Peyer's patch (tissue), 4 donors: ENCODE measurements around the gene SGMS2.

Experiments used
- POLR2A ChIP-seq, 2 donors: fragments of 450-650 bp; IDR thresholded peaks; one replicate each; pipeline ENCODE4 v1.5.1; 2017; ENCODE audit warnings: antibody characterized with exemption in 2 of 2, mild to moderate bottlenecking in 2 of 2, moderate library complexity in 2 of 2
- TF ChIP-seq, protein P1 (sequence below), 6 experiments: fragments of 450-650 bp in 4 of 6; fragments of 200-600 bp in 2 of 6; sonication (generic) in 1 of 6; IDR thresholded peaks; one replicate each; pipeline ENCODE4 v1.5.1; 2017 to 2019; ENCODE audit warnings: antibody characterized with exemption in 6 of 6, mild to moderate bottlenecking in 3 of 6, moderate library complexity in 1 of 6

DNA sequence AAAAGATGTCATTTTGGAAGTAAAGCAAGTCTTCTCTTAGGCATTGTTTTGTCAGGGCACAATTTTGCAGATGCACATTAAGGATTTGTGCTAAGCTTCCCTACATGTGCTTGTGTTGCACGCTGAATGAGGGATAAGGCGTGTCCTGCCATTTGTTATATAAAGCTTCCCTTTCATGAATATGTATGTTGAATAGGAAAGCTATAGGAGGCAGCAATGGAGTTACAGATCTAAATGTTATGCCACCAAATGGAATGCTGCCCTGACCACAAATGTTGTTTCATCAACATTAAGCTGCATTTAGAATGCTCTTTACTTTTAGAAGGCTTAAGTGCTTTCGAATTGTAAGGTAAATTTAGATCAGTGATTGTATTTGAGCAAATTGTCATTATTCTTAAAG lies 20.9 kb downstream of the SGMS2 start:
- TF ChIP-seq, protein P1, sequence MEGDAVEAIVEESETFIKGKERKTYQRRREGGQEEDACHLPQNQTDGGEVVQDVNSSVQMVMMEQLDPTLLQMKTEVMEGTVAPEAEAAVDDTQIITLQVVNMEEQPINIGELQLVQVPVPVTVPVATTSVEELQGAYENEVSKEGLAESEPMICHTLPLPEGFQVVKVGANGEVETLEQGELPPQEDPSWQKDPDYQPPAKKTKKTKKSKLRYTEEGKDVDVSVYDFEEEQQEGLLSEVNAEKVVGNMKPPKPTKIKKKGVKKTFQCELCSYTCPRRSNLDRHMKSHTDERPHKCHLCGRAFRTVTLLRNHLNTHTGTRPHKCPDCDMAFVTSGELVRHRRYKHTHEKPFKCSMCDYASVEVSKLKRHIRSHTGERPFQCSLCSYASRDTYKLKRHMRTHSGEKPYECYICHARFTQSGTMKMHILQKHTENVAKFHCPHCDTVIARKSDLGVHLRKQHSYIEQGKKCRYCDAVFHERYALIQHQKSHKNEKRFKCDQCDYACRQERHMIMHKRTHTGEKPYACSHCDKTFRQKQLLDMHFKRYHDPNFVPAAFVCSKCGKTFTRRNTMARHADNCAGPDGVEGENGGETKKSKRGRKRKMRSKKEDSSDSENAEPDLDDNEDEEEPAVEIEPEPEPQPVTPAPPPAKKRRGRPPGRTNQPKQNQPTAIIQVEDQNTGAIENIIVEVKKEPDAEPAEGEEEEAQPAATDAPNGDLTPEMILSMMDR (IDR thresholded peaks at IDR 0.05): no peak
- no peak for TF ChIP-seq POLR2A (IDR thresholded peaks at IDR 0.05)
